GM18526 (cell line): ENCODE data around the gene BSND.

Experiments
- POLR2A ChIP-seq: IDR thresholded peaks from 3 replicates; pipeline ENCODE4 v1.6.1; 2011; ENCODE audit not compliant: insufficient read length; ENCODE audit errors: extremely low read depth

Gene BSND

GRCh38 chr1:54998677-54999076, at the start of gene BSND:
TSS of gene BSND (plus strand) at chr1:54998933. CDS start at chr1:54999187, 254 bp downstream.
- TF ChIP-seq POLR2A: no peak

- TF ChIP-seq POLR2A: no peak
These were observed 49.7 kb upstream of the BSND start for GRCh38 chr1:54949053-54949452.

GRCh38 chr1:54950006-54950368, 48.7 kb upstream of the BSND start:
- TF ChIP-seq POLR2A: no peak

GRCh38 chr1:54950369-54951163, 48.2 kb upstream of the BSND start:
- TF ChIP-seq POLR2A: no peak

GRCh38 chr1:54951810-54952226, 46.9 kb upstream of the BSND start:
- TF ChIP-seq POLR2A: no peak

GRCh38 chr1:54952950-54953718, 45.6 kb upstream of the BSND start:
- TF ChIP-seq POLR2A: no peak

GRCh38 chr1:54953846-54954245, 44.9 kb upstream of the BSND start:
- TF ChIP-seq POLR2A: no peak

- TF ChIP-seq POLR2A: no peak
These were observed 43.4 kb upstream of the BSND start for GRCh38 chr1:54955359-54955758.

GRCh38 chr1:54956726-54957125, 42.0 kb upstream of the BSND start:
- no peak for TF ChIP-seq POLR2A

GRCh38 chr1:54959241-54959640, 39.5 kb upstream of the BSND start:
- no peak for TF ChIP-seq POLR2A

GRCh38 chr1:54962612-54963395, 35.9 kb upstream of the BSND start:
- no peak for TF ChIP-seq POLR2A

- TF ChIP-seq POLR2A: no peak
These were observed 33.0 kb upstream of the BSND start for GRCh38 chr1:54965624-54966340.

GRCh38 chr1:54967372-54967771, 31.4 kb upstream of the BSND start:
- TF ChIP-seq POLR2A: no peak

GRCh38 chr1:54968551-54968950, 30.2 kb upstream of the BSND start:
- TF ChIP-seq POLR2A: no peak

GRCh38 chr1:54969879-54970278, 28.9 kb upstream of the BSND start:
- no peak for TF ChIP-seq POLR2A
